ENCODE results near the gene ANKRD63. TPM values are rescaled to one million over a fixed set of nuclear protein-coding genes. Genes with fewer than 3 reads are reported as not detected.
A peak's percentile ranks its signal among the peaks of the same experiment; 100 is the strongest.

Gene ANKRD63
- total RNA-seq, 1 experiment from 2014 or later = 0.72 TPM

DNA sequence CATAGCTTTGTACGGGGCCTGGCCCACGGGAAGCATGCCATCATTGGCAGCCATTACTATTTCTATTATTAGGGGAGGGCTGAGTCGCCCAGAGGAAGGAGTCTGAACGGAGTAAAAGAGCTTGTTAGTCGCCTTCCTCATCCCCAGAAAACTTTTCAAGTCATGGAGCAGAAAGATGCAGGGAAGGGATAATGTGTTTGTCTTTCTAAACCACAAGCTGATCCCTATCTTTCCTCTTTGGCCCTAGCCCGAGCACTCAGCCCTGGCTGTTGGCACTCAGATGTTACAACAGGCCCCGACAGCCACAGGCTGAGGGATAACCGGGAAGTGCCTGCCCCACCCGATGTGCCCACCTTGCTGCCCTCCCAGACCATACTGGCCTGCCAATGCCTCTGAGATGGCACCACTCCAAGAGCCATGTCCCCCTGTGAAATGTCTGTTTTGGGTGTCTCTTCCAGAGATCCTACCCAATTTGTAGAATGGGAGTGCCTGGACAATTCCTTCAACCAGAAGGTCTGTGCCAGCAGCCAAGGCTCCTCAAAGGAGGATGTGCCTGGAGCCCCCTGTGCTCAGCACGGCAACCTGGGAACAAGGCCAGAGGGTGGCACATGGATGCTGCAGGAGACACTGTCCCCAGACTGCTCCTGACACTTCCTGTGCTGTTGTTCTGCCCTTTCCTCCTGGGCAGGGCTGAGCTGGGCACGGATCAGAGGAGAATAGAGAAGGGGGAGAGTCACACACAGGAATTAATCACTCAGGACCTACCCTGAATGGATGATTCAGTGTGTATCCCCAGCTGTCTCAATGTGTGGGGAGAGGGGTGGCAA is 33.2 kb downstream of the ANKRD63 start:
- Histone ChIP-seq H3K9me3 (ENCODE audit: control insufficient read depth, insufficient read depth, low read depth, low read length) (no peaks in the 10 kb centered on the region), H3K27ac (ENCODE audit: low read length) (0 out of 2 replicates have a peak overlapping the region, but pooled peaks have one; percentile 23), H3K36me3 (ENCODE audit: control insufficient read depth, insufficient read depth, low read length) (no peaks in the 10 kb centered on the region; the same call in 1 of the 2 replicates), H3K4me1 (ENCODE audit: control insufficient read depth, insufficient read depth, low read length) (peaks cover 16% of the 10 kb centered on the region; the same call in 1 of the 2 replicates), H3K4me3 (ENCODE audit: low read depth in 2 of 2, low read length in 2 of 2) (no peak overlapping the region), H3K27me3 (ENCODE audit: control insufficient read depth, insufficient read depth, low read length) (no peaks in the 10 kb centered on the region; the same call in 1 of the 2 replicates)
- in situ Hi-C loops (cut with HindIII; ENCODE audit: low pct_unique_long_range_greater_than_20kb, low sequenced_read_pairs) (no loop called here), intact Hi-C loops (cut with micrococcal nuclease; ENCODE audit: unreplicated experiment) (no loop called here)
- no TSS peak for BruUV-seq (replicated peaks)
- TF ChIP-seq TCF7L2 (IDR thresholded peaks at IDR 0.05; ENCODE audit: low read depth, low read length) (no peak), POLR2AphosphoS5 (IDR thresholded peaks at IDR 0.05; ENCODE audit: low read depth, low read length) (no peak), REST (IDR thresholded peaks at IDR 0.05; ENCODE audit: insufficient read depth in 1 of 2, low read depth in 2 of 2, low read length in 1 of 2) (no peak), CTCF (IDR thresholded peaks at IDR 0.05) (no peak), SIN3A (IDR thresholded peaks at IDR 0.05; ENCODE audit: borderline replicate concordance, insufficient read depth, low read depth, low read length) (no peak)
- CTCF ChIA-PET = interaction anchor here (0.9 kb wide), 1 partner anchor 204 kb away, joined by 4 read pairs; no protein-coding TSS in a partner anchor
- DNase-seq (ENCODE audit: low read depth, low spot score) (no peak), ATAC-seq (peak; percentile 53)
- POLR2A ChIA-PET = no interaction called here

DNA sequence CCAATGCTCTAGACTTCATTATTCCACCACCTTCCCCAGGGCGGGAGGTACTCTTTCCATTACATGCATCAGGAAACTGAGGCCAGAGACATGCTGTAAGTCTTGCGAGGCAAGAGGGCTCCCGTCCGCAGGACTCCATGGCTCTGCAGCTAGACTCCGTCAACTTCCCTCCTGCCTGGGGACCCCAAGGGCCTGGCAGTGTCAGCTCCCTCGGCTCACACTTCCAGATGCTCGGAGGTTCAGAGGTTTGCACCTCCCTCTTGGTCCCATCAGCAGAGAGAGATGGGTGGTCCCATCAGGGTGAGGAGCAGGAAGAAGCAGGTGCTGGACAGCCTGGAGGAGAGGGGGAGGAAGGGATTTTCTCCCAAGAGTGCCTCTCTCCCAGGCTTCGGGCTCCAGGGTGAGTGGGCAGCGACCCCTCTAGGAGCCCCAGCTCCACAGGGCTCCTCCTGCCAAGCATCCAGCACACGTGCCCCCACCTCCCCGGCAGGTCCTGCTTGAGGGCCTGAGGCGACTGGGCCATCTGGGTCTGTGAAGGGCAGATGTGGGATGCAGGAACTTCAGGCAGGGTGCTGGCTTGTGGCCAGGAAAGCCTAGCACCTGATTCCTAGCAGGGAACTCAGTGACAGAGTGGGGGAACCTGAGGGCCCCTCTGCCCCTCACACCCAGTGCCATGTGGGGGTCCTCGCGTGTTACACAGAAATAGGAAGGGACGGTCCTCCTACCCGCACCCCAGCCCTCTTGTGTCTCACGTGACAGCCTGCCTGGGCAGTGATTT is 34.7 kb downstream of the ANKRD63 start:
- in situ Hi-C loops (cut with HindIII; ENCODE audit: low pct_unique_long_range_greater_than_20kb, low sequenced_read_pairs) = no loop called here
- CTCF ChIA-PET = no interaction called here

More for the DNA sequence above, 34.7 kb downstream of the ANKRD63 start:
- ATAC-seq (no peak), DNase-seq (ENCODE audit: low read depth, low spot score) (no peak)
- H3K27ac ChIP-seq (ENCODE audit: low read length) = no peak overlapping the region
- intact Hi-C loops (cut with micrococcal nuclease; ENCODE audit: unreplicated experiment) = no loop called here
- POLR2A ChIA-PET = interaction anchor here (0.6 kb wide), 1 partner anchor 213 kb away, joined by 3 read pairs; no protein-coding TSS in a partner anchor
- TF ChIP-seq POLR2AphosphoS5 (IDR thresholded peaks at IDR 0.05; ENCODE audit: low read depth, low read length) (no peak), TCF7L2 (IDR thresholded peaks at IDR 0.05; ENCODE audit: low read depth, low read length) (no peak), CTCF (IDR thresholded peaks at IDR 0.05) (no peak), REST (IDR thresholded peaks at IDR 0.05; ENCODE audit: insufficient read depth in 1 of 2, low read depth in 2 of 2, low read length in 1 of 2) (no peak), SIN3A (IDR thresholded peaks at IDR 0.05; ENCODE audit: borderline replicate concordance, insufficient read depth, low read depth, low read length) (no peak)
- H3K27me3 ChIP-seq (ENCODE audit: control insufficient read depth, insufficient read depth, low read length) = no peaks in the 10 kb centered on the region; the same call in 1 of the 2 replicates
- no peaks in the 10 kb centered on the region; the same call in 1 of the 2 replicates for H3K36me3 ChIP-seq (ENCODE audit: control insufficient read depth, insufficient read depth, low read length)
- H3K4me1 ChIP-seq (ENCODE audit: control insufficient read depth, insufficient read depth, low read length) = peaks cover 13% of the 10 kb centered on the region; the same call in 1 of the 2 replicates
- H3K9me3 ChIP-seq (ENCODE audit: control insufficient read depth, insufficient read depth, low read depth, low read length) = no peaks in the 10 kb centered on the region
- H3K4me3 ChIP-seq (ENCODE audit: low read depth in 2 of 2, low read length in 2 of 2) = no peak overlapping the region
- no TSS peak for BruUV-seq (replicated peaks)
